Measurements from ENCODE around the gene TMEM163. TPM values are rescaled to one million over a fixed set of nuclear protein-coding genes. Genes with fewer than 3 reads are reported as not detected.

TMEM163 gene
- total RNA-seq, 1 donor from 2014 or later: 0.18 TPM

GRCh38 chr2:134463699-134464022 lies 255.1 kb downstream of the TMEM163 start:
- Histone ChIP-seq H4K20me1 (ENCODE audit: insufficient read depth, low read length) (no peaks in the 10 kb centered on the region), H2AFZ (ENCODE audit: low read depth, low read length) (no peak overlapping the region), H3K4me1 (ENCODE audit: insufficient read depth, low read length) (no peaks in the 10 kb centered on the region), H3K4me2 (ENCODE audit: low read length) (no peak overlapping the region), H3K27me3 (ENCODE audit: insufficient read depth, low read length) (no peaks in the 10 kb centered on the region), H3K36me3 (ENCODE audit: insufficient read depth, low read length) (no peaks in the 10 kb centered on the region), H3K9me3 (ENCODE audit: insufficient read depth, low read depth, low read length) (no peaks in the 10 kb centered on the region), H3K27ac (ENCODE audit: low read depth, low read length) (no peak overlapping the region), H3K9ac (ENCODE audit: low read length) (no peak overlapping the region), H3K4me3 (ENCODE audit: insufficient read depth, low read depth, low read length) (no peak overlapping the region), H3K79me2 (ENCODE audit: insufficient read depth, low read length) (no peaks in the 10 kb centered on the region)
- TF ChIP-seq EZH2 (IDR thresholded peaks at IDR 0.05; ENCODE audit: insufficient read depth, low read length): no peak
- TF ChIP-seq CTCF (IDR thresholded peaks at IDR 0.05; ENCODE audit: insufficient read depth, low read depth, low read length): no peak
- Mint-ChIP-seq H3K27me3 (ENCODE audit: low read depth, unreplicated experiment) (peaks cover 14% of the 10 kb centered on the region), H3K4me3 (ENCODE audit: unreplicated experiment) (no peak overlapping the region), H3K27ac (ENCODE audit: unreplicated experiment) (no peak overlapping the region), H3K4me1 (ENCODE audit: low read depth, unreplicated experiment) (no peaks in the 10 kb centered on the region), H3K9me3 (ENCODE audit: unreplicated experiment) (no peaks in the 10 kb centered on the region), H3K36me3 (ENCODE audit: low read depth, unreplicated experiment) (no peaks in the 10 kb centered on the region)
- FAIRE-seq (no peak), DNase-seq (ENCODE audit: low read depth) (no peak)

- Mint-ChIP-seq H3K36me3 (ENCODE audit: low read depth, unreplicated experiment) (no peaks in the 10 kb centered on the region), H3K27ac (ENCODE audit: unreplicated experiment) (no peak overlapping the region), H3K4me1 (ENCODE audit: low read depth, unreplicated experiment) (no peaks in the 10 kb centered on the region), H3K4me3 (ENCODE audit: unreplicated experiment) (no peak overlapping the region), H3K27me3 (ENCODE audit: low read depth, unreplicated experiment) (peaks cover 9% of the 10 kb centered on the region), H3K9me3 (ENCODE audit: unreplicated experiment) (no peaks in the 10 kb centered on the region)
- no peaks in the 10 kb centered on the region for H3K27me3 ChIP-seq (ENCODE audit: insufficient read depth, low read length)
- H3K9me3 ChIP-seq (ENCODE audit: insufficient read depth, low read depth, low read length): no peaks in the 10 kb centered on the region
- FAIRE-seq (no peak), DNase-seq (ENCODE audit: low read depth) (no peak)
- H3K4me2 ChIP-seq (ENCODE audit: low read length): no peak overlapping the region
- no peak overlapping the region for H3K4me3 ChIP-seq (ENCODE audit: insufficient read depth, low read depth, low read length)
- H3K79me2 ChIP-seq (ENCODE audit: insufficient read depth, low read length): no peaks in the 10 kb centered on the region
- no peak overlapping the region for H2AFZ ChIP-seq (ENCODE audit: low read depth, low read length)
- no peak overlapping the region for H3K27ac ChIP-seq (ENCODE audit: low read depth, low read length)
- TF ChIP-seq EZH2 (IDR thresholded peaks at IDR 0.05; ENCODE audit: insufficient read depth, low read length) (no peak), CTCF (IDR thresholded peaks at IDR 0.05; ENCODE audit: insufficient read depth, low read depth, low read length) (no peak)
- H3K4me1 ChIP-seq (ENCODE audit: insufficient read depth, low read length): no peaks in the 10 kb centered on the region
- no peaks in the 10 kb centered on the region for H3K36me3 ChIP-seq (ENCODE audit: insufficient read depth, low read length)
- no peaks in the 10 kb centered on the region for H4K20me1 ChIP-seq (ENCODE audit: insufficient read depth, low read length)
- H3K9ac ChIP-seq (ENCODE audit: low read length): no peak overlapping the region
Measured at GRCh38 chr2:134462791-134463698, 255.8 kb downstream of the TMEM163 start.

- DNase-seq (ENCODE audit: low read depth) (no peak), FAIRE-seq (no peak)
- Histone ChIP-seq H3K27ac (ENCODE audit: low read depth, low read length) (no peak overlapping the region), H3K9ac (ENCODE audit: low read length) (no peak overlapping the region), H3K79me2 (ENCODE audit: insufficient read depth, low read length) (no peaks in the 10 kb centered on the region), H3K4me1 (ENCODE audit: insufficient read depth, low read length) (no peaks in the 10 kb centered on the region), H3K4me2 (ENCODE audit: low read length) (no peak overlapping the region), H3K36me3 (ENCODE audit: insufficient read depth, low read length) (no peaks in the 10 kb centered on the region), H3K4me3 (ENCODE audit: insufficient read depth, low read depth, low read length) (no peak overlapping the region), H2AFZ (ENCODE audit: low read depth, low read length) (no peak overlapping the region), H4K20me1 (ENCODE audit: insufficient read depth, low read length) (no peaks in the 10 kb centered on the region), H3K27me3 (ENCODE audit: insufficient read depth, low read length) (no peaks in the 10 kb centered on the region), H3K9me3 (ENCODE audit: insufficient read depth, low read depth, low read length) (no peaks in the 10 kb centered on the region)
- no peak overlapping the region for H3K4me3 Mint-ChIP-seq (ENCODE audit: unreplicated experiment)
- H3K27ac Mint-ChIP-seq (ENCODE audit: unreplicated experiment): no peak overlapping the region
- peaks cover 7% of the 10 kb centered on the region for H3K27me3 Mint-ChIP-seq (ENCODE audit: low read depth, unreplicated experiment)
- TF ChIP-seq EZH2 (IDR thresholded peaks at IDR 0.05; ENCODE audit: insufficient read depth, low read length): no peak
- no peak for TF ChIP-seq CTCF (IDR thresholded peaks at IDR 0.05; ENCODE audit: insufficient read depth, low read depth, low read length)
- no peaks in the 10 kb centered on the region for H3K4me1 Mint-ChIP-seq (ENCODE audit: low read depth, unreplicated experiment)
- H3K9me3 Mint-ChIP-seq (ENCODE audit: unreplicated experiment): no peaks in the 10 kb centered on the region
- H3K36me3 Mint-ChIP-seq (ENCODE audit: low read depth, unreplicated experiment): no peaks in the 10 kb centered on the region
Measured at GRCh38 chr2:134462275-134462674, 256.5 kb downstream of the TMEM163 start.

All from astrocyte (in vitro differentiated cells and primary cell).